Activated T-helper 2 cell treated with anti-CD3 and anti-CD28 coated beads, Interferon-gamma antibody, Interleukin-2, Interleukin-4, amounts not matched to agents 10 μg/mL and 5 μg/mL and 100 μg/mL, durations not matched to agents 14 hours and 24 hours and 36 hours (primary cell): ENCODE results near the gene MARK4. TPM values are rescaled to one million over a fixed set of nuclear protein-coding genes. Genes with fewer than 3 reads are reported as not detected.

ENCODE experiments used
- DNase-seq: peaks from one replicate; pipeline ENCODE4 v3.0.0; 2021; ENCODE audit warnings: low spot score
- H3K27ac Mint-ChIP-seq: one replicate; pipeline ENCODE4 v1.8.0; 2021; ENCODE audit warnings: mixed read lengths
- H3K27me3 Mint-ChIP-seq: one replicate; pipeline ENCODE4 v1.8.0; 2021; ENCODE audit warnings: low read depth, mixed read lengths
- H3K36me3 Mint-ChIP-seq: one replicate; pipeline ENCODE4 v1.8.0; 2021; ENCODE audit warnings: low read depth, mixed read lengths
- H3K4me1 Mint-ChIP-seq: one replicate; pipeline ENCODE4 v1.8.0; 2021; ENCODE audit warnings: low read depth, mixed read lengths
- H3K4me3 Mint-ChIP-seq: one replicate; pipeline ENCODE4 v1.8.0; 2021; ENCODE audit warnings: low read depth, mild to moderate bottlenecking, moderate library complexity, mixed read lengths
- H3K9me3 Mint-ChIP-seq: one replicate; pipeline ENCODE4 v1.8.0; 2021; ENCODE audit warnings: mixed read lengths
- intact Hi-C: fragments of 100-400 bp; cut with micrococcal nuclease; formaldehyde crosslinking; loops from one replicate; pipeline ENCODE4 v1.15.1; 2023
- total RNA-seq: library from RNA; stranded (reverse); gene quantifications from 2 replicates; pipeline ENCODE4 v1.2.3, GENCODE V29; 2022

MARK4 gene
- total RNA-seq, 1 donor from 2014 or later: 28.9 TPM

- H3K4me1 Mint-ChIP-seq: no peaks in the 10 kb centered on the region
- no peaks in the 10 kb centered on the region for H3K9me3 Mint-ChIP-seq
- no peak for DNase-seq
- intact Hi-C loops: no loop called here
- no peaks in the 10 kb centered on the region for H3K27me3 Mint-ChIP-seq
- no peak overlapping the region for H3K4me3 Mint-ChIP-seq
- H3K36me3 Mint-ChIP-seq: peaks cover 3% of the 10 kb centered on the region
- H3K27ac Mint-ChIP-seq: no peak overlapping the region
Measured at GRCh38 chr19:45293682-45294081, 42.6 kb downstream of the MARK4 start.

- no peaks in the 10 kb centered on the region for H3K27me3 Mint-ChIP-seq
- H3K36me3 Mint-ChIP-seq: peaks cover 3% of the 10 kb centered on the region
- DNase-seq: no peak
- intact Hi-C loops: no loop called here
- H3K27ac Mint-ChIP-seq: no peak overlapping the region
- no peaks in the 10 kb centered on the region for H3K4me1 Mint-ChIP-seq
- H3K9me3 Mint-ChIP-seq: no peaks in the 10 kb centered on the region
- no peak overlapping the region for H3K4me3 Mint-ChIP-seq
Measured at GRCh38 chr19:45294291-45295029, 43.4 kb downstream of the MARK4 start.

GRCh38 chr19:45295873-45296272 lies 44.8 kb downstream of the MARK4 start:
- no peak overlapping the region for H3K4me3 Mint-ChIP-seq
- no peaks in the 10 kb centered on the region for H3K27me3 Mint-ChIP-seq
- H3K9me3 Mint-ChIP-seq: no peaks in the 10 kb centered on the region
- H3K4me1 Mint-ChIP-seq: no peaks in the 10 kb centered on the region
- intact Hi-C loops: no loop called here
- H3K27ac Mint-ChIP-seq: no peak overlapping the region
- no peak for DNase-seq
- peaks cover 3% of the 10 kb centered on the region for H3K36me3 Mint-ChIP-seq

GRCh38 chr19:45296355-45296754 lies 45.3 kb downstream of the MARK4 start:
- H3K4me1 Mint-ChIP-seq: no peaks in the 10 kb centered on the region
- no peak for DNase-seq
- H3K27me3 Mint-ChIP-seq: no peaks in the 10 kb centered on the region
- no peak overlapping the region for H3K4me3 Mint-ChIP-seq
- peaks cover 3% of the 10 kb centered on the region for H3K36me3 Mint-ChIP-seq
- no peak overlapping the region for H3K27ac Mint-ChIP-seq
- no peaks in the 10 kb centered on the region for H3K9me3 Mint-ChIP-seq
- intact Hi-C loops: no loop called here

GRCh38 chr19:45297674-45298073 lies 46.6 kb downstream of the MARK4 start:
- Mint-ChIP-seq H3K4me3 (no peak overlapping the region), H3K27ac (no peak overlapping the region), H3K27me3 (no peaks in the 10 kb centered on the region), H3K9me3 (no peaks in the 10 kb centered on the region), H3K36me3 (peaks cover 3% of the 10 kb centered on the region), H3K4me1 (no peaks in the 10 kb centered on the region)
- no peak for DNase-seq
- intact Hi-C loops: no loop called here

- intact Hi-C loops: no loop called here
- Mint-ChIP-seq H3K36me3 (peaks cover 3% of the 10 kb centered on the region), H3K27me3 (no peaks in the 10 kb centered on the region), H3K27ac (no peak overlapping the region), H3K9me3 (no peaks in the 10 kb centered on the region), H3K4me3 (no peak overlapping the region), H3K4me1 (no peaks in the 10 kb centered on the region)
- DNase-seq: no peak
Measured at GRCh38 chr19:45298264-45298663, 47.2 kb downstream of the MARK4 start.

- Mint-ChIP-seq H3K27ac (no peak overlapping the region), H3K27me3 (no peaks in the 10 kb centered on the region), H3K36me3 (peaks cover 3% of the 10 kb centered on the region), H3K4me1 (no peaks in the 10 kb centered on the region), H3K9me3 (no peaks in the 10 kb centered on the region), H3K4me3 (no peak overlapping the region)
- intact Hi-C loops: no loop called here
- no peak for DNase-seq
Measured at GRCh38 chr19:45299719-45300118, 48.6 kb downstream of the MARK4 start.

GRCh38 chr19:45302416-45302815 lies 51.3 kb downstream of the MARK4 start:
- H3K36me3 Mint-ChIP-seq: no peaks in the 10 kb centered on the region
- H3K27ac Mint-ChIP-seq: no peak overlapping the region
- H3K27me3 Mint-ChIP-seq: no peaks in the 10 kb centered on the region
- no peaks in the 10 kb centered on the region for H3K4me1 Mint-ChIP-seq
- DNase-seq: no peak
- H3K9me3 Mint-ChIP-seq: no peaks in the 10 kb centered on the region
- no peak overlapping the region for H3K4me3 Mint-ChIP-seq
- intact Hi-C loops: no loop called here

GRCh38 chr19:45303269-45304060 lies 52.4 kb downstream of the MARK4 start:
- no peak overlapping the region for H3K4me3 Mint-ChIP-seq
- H3K4me1 Mint-ChIP-seq: no peaks in the 10 kb centered on the region
- no peaks in the 10 kb centered on the region for H3K36me3 Mint-ChIP-seq
- no peaks in the 10 kb centered on the region for H3K9me3 Mint-ChIP-seq
- H3K27me3 Mint-ChIP-seq: no peaks in the 10 kb centered on the region
- H3K27ac Mint-ChIP-seq: no peak overlapping the region
- no peak for DNase-seq
- intact Hi-C loops: no loop called here

- intact Hi-C loops: no loop called here
- Mint-ChIP-seq H3K27ac (no peak overlapping the region), H3K9me3 (no peaks in the 10 kb centered on the region), H3K36me3 (no peaks in the 10 kb centered on the region), H3K4me3 (no peak overlapping the region), H3K4me1 (no peaks in the 10 kb centered on the region), H3K27me3 (no peaks in the 10 kb centered on the region)
- no peak for DNase-seq
Measured at GRCh38 chr19:45304141-45304926, 53.3 kb downstream of the MARK4 start.

- no peaks in the 10 kb centered on the region for H3K36me3 Mint-ChIP-seq
- H3K9me3 Mint-ChIP-seq: no peaks in the 10 kb centered on the region
- DNase-seq: no peak
- H3K4me3 Mint-ChIP-seq: no peak overlapping the region
- intact Hi-C loops: no loop called here
- H3K4me1 Mint-ChIP-seq: no peaks in the 10 kb centered on the region
- H3K27ac Mint-ChIP-seq: no peak overlapping the region
- no peaks in the 10 kb centered on the region for H3K27me3 Mint-ChIP-seq
Measured at GRCh38 chr19:45305007-45305406, 53.9 kb downstream of the MARK4 start.

- Mint-ChIP-seq H3K9me3 (no peaks in the 10 kb centered on the region), H3K4me1 (no peaks in the 10 kb centered on the region), H3K4me3 (no peak overlapping the region), H3K27ac (no peak overlapping the region), H3K36me3 (no peaks in the 10 kb centered on the region), H3K27me3 (no peaks in the 10 kb centered on the region)
- DNase-seq: no peak
- intact Hi-C loops: no loop called here
Measured at GRCh38 chr19:45305421-45305820, 54.4 kb downstream of the MARK4 start.

GRCh38 chr19:45306040-45306439 lies 55.0 kb downstream of the MARK4 start:
- intact Hi-C loops: no loop called here
- Mint-ChIP-seq H3K9me3 (no peaks in the 10 kb centered on the region), H3K36me3 (no peaks in the 10 kb centered on the region), H3K4me1 (no peaks in the 10 kb centered on the region), H3K27me3 (no peaks in the 10 kb centered on the region), H3K27ac (no peak overlapping the region), H3K4me3 (no peak overlapping the region)
- no peak for DNase-seq
